Heart left ventricle (tissue), 13 donors: Measurements from ENCODE around the gene LOC128125822.

Source experiments
- CTCF ChIP-seq, 12 donors: fragments of 200-600 bp; sonication (generic) in 4 of 12; IDR thresholded peaks; one replicate each; pipeline versions ENCODE4 v1.5.0 to v1.8.0; 2018 to 2022; ENCODE audit warnings: antibody characterized with exemption in 12 of 12, mild to moderate bottlenecking in 5 of 12
- POLR2A ChIP-seq, 2 donors: fragments of 450-650 bp; IDR thresholded peaks; one replicate each; pipeline ENCODE4 v1.6.1; 2017; ENCODE audit warnings: antibody characterized with exemption in 2 of 2, mild to moderate bottlenecking in 2 of 2, moderate library complexity in 2 of 2
- donor health status: ischemic (EF 13 %, LVEDD 7.1; RV severe dilation, severe dysfunction).
- donor health status: DM: no; HTN: yes; CAD: no.
- donor health status: DM: no; HTN: no; CAD: no.
- donor health status: ischemic (EF 25% LVEDD 6.9; RV normal size, moderate dysfunction).
- donor health status: ischemic (EF 25% LVEDD 5.7; RV mildly dilated, moderate dysfunction).
- donor health status: ischemic (EF 35%, LVEDD 5.7; RV mildly dilated, moderate dysfunction).
- donor health status: nonischemic (EF 11% LVEDD 7.7; RV severe dilation, severe dysfunction).
- donor health status: DM: yes; HTN: yes; CAD: no.
- donor health status: PGD.
- donor health status: ischemic (EF 29% LVEDD 5.4; RV normal size, mild dysfunction).
- donor health status: nonischemic (EF 23%, LVEDD 6.1; RV moderate dilation, normal function).

GRCh38 chr6:63611560-63611959 is 39.3 kb downstream of the LOC128125822 start:
- TF ChIP-seq CTCF (IDR thresholded peaks at IDR 0.05), result no peak
- no peak for TF ChIP-seq POLR2A (IDR thresholded peaks at IDR 0.05)
